CD4-positive, alpha-beta T cell treated with Interleukin-17A for 4 hours (primary cell): ENCODE results near the gene TM2D3.

Experiments used
- DNase-seq: peaks from one replicate; pipeline ENCODE4 v3.0.0-alpha.2; 2020; ENCODE audit warnings: mixed read lengths

The TM2D3 gene, protein sequence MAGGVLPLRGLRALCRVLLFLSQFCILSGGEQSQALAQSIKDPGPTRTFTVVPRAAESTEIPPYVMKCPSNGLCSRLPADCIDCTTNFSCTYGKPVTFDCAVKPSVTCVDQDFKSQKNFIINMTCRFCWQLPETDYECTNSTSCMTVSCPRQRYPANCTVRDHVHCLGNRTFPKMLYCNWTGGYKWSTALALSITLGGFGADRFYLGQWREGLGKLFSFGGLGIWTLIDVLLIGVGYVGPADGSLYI

DNA sequence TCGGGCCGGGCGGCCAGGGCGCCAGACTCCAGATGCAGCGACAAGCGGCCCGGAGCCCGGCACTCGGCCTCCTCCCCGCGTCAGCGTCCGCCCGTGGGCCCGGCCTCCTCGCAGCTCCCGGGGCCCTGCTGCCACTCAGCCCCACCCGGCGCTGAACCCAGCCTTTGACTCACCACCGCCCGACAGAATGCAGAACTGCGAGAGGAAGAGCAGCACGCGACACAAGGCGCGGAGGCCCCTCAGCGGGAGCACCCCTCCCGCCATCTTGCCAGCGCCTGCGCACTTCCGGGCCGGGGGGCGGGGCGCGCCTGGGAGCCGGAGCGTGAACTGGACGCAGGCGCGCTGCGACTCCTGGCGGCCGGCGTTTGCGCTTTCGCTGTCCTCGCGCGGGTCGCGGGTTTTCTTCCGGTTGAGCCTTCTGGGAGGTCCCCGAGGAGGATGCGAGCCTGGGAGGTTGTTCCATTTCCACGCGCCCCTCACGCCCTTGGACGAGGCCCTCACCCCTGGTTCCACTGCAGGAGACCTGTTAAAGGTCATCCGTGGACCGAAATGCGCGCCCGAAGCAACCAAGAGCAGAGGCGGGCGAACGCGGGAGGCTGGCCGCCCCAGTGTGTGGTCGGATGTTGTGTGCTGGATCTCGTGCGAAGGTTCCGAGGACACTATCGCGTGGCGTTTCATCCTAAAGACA is at the start of gene TM2D3:
Gene TM2D3, minus strand, starts transcription at position 284 of the 688 bp plus-strand sequence. Its CDS starts 20 bp downstream, at position 264.
- peak; percentile 97 for DNase-seq

DNA sequence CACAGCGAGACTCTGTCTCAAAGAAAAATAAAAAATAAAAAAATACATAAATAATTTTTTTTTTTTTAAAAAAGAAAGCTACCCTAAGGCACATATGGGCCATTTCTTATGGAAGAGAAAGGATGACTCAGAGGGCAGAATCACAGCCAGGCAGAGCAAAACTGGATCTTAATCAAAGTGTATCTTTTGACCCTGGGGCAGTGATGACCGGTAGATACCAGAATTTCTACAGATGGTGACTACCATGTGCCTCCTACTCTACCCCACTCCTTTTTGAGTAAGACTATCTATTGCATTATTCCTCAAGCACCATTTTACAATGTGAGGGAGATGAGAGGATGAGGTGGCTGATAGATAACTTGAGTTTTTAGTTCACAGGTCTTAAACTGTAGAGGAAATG is 46.1 kb upstream of the TM2D3 start:
- DNase-seq = no peak

DNA sequence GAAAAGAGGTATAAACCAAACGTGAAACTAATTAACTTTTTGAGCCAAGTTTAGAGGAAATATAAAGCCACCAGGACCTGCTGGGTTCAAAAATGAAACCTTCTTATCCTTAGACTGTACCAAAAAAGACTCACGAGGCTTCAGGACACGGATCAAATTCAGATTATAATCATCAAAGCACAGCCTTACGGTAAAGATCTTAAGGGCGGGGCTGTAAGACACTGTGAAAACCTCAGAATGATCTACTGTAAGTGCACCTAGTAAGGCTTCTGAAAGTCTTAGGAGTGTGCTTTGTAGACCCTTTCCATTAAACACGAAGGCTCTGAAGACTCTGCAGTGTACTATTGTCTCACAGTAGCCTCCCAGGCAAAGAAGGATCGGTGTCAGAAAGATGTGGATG is 45.3 kb upstream of the TM2D3 start:
- DNase-seq = no peak

DNA sequence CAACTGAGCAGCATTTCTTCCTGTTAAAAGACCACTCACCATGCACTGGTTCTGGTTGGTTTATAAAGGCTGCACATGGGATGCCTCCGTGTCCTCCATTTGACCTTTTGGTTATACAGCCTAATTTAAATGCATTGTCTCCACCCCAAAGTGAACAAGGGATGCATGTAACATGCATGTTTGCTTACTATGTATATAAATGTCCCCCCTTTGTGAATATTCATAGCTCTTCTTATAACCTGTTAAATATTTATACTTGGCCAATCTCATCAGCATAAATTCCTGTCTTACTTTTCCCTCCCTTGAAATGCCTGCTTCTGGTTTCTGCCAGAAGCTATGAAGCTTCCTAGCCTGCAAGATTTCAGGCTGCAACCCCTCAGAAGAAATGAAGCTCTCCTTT is 44.6 kb upstream of the TM2D3 start:
- DNase-seq = no peak

DNA sequence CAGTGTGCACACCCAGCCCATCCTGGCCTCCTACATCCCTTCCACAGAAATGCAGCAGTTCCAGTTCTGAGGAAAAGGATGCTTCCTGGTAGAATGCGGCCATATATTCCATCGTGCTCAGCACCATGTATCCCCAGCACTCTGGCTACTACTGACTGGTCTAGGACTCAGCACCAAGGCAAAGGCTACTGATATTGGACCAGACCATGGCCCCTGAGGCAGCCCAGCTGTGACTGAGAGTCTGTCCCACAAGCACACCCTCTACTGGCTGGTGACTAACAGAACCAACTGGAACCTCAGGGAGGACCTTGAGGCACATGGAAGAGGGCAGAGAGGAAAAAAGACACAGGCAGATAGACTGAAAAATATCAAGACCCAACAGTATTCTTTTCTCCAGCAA is 42.1 kb upstream of the TM2D3 start:
- no peak for DNase-seq

DNA sequence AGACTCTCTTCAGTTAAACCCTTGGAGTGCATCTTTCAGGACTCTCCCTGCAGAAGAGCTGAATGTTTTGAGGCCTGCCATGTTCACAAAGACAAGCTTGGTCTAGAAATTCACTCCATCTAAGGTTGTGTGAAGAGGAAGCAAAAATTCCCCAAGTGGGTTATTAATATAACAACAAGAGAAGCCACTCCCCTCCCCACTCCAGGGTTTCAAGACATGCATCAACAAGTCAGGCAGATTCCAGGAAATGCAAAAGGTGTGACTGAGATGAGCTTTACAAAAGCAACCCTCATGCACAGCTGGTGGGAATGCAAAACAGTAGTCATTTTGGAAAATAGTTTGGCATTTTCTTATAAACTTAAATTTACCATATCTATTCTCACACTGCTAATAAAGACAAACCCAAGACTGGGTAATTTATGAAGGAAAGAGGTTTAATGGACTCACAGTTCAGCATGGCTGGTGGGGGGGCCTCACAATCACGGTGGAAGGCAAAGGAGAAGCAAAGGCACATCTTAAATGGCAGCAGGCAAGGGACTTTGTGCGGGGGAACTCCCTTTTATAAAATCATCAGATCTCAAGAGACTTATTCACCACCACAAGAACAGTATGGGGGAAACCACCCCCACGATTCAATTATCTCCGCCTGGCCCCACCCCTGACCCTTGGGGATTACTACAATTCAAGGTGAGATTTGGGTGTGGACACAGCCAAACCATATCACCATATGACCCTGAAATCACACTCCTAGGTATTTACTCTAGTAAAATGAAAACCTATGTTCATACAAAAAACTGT is 40.8 kb upstream of the TM2D3 start:
- DNase-seq = no peak

DNA sequence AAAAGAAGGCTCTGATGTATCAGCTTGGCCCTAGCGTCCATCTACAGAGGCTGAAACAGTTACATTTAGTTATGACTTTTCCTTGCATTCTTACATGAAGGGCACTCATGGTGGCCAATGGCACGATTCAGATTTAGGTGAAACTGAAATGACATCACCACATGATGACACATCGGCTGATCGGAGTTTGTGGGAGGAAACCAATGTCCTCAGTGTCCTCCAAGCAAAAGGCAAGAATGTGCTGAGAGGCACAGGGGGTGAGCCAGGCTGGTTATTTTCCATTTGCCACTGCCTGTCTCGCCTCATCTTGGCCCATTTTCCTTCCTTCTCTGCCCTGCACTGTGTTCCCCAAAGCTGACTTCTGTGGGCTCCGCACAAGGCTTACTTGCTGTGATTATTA is 37.7 kb upstream of the TM2D3 start:
- no peak for DNase-seq

DNA sequence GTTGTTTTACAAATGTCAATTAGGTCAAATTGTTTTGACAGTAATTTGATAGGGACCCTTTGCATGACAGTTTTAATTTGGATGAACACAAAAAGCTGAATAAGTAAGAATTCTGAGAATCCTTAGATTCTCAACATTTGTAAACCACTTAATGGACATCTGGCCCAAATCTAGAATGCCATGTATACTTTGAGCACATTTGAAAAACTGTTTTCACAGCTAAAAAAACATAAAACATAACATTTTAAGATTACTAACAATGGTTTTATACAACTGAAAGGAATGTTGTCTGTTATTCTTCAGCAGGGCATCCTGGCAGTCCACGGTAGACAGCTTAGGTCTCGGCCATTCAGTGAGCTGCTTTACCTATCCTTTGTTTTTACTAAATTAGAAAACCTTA is 34.5 kb upstream of the TM2D3 start:
- no peak for DNase-seq

DNA sequence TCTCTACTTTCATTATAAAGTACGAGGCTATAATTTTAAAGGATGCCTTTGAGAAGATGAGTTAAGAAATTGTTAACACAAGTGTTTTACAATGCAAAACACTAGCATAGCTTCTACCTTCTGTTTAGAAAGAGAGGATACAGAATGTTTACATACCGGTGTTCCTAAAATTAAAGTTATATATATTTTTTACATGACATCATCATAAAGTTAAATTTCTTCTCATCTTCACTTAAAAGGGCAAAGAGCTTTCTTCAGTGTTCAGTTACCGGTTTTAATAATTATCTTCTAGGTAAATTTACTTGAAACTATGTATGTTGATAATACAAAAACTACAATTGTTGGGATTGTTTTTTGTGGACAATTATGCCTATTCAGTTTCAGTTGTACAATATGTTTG is 32.7 kb upstream of the TM2D3 start:
- no peak for DNase-seq

DNA sequence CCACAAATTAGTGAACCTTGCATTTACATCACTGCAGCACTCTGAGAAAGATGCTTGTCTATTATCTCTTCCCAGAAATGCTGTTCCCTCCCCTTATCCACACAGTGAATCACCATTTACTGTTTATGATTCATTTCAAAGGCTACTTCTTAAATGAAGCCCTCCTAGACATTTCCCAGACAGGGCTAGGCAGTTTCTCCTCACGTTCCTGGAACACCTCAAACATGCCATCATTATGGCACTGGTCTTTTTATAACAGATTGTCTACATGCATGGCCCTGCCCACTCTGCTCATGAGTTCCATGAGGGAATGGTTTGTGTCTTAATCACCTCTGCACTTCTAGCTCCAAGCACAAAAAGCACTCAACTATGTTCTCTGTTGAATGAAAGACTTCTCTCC is 32.2 kb upstream of the TM2D3 start:
- DNase-seq = no peak

DNA sequence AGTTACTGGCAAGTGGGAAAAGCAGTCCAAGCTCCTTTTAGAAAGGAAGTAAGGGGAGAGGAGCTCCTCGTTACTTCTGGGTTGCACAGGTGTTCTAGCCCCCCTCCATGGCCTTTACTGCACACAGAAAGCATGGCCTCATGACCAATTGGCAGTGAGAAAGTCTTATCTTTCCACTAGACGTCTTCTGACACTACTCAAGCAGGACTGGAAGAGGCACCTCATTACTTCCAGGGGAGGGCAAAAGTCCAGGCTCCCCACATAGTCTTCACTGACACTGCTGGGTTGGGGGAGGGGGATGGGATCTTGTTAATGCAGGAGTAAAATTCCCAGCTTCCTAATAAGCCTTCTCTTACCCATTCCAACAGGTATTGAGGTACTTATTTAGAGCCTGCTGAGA is 27.6 kb upstream of the TM2D3 start:
- no peak for DNase-seq

DNA sequence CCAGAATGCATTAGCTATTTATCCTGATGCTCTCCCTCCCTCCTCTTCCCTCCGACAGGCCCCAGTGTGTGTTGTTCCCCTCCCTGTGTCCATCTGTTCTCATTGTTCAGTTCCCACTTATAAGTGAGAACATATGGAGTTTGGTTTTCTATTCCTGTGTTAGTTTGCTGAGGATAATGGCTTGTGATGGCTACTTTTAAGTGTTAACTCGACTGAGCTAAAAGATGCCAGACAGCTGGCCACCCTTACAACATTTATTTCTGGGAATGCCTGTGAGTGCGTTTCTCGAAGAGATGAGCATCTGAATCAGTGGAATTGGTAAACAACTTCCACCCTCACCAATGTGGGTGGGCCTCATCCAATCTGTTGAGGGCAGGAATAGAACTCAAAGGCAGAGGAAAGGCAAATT is 24.7 kb upstream of the TM2D3 start:
- no peak for DNase-seq

DNA sequence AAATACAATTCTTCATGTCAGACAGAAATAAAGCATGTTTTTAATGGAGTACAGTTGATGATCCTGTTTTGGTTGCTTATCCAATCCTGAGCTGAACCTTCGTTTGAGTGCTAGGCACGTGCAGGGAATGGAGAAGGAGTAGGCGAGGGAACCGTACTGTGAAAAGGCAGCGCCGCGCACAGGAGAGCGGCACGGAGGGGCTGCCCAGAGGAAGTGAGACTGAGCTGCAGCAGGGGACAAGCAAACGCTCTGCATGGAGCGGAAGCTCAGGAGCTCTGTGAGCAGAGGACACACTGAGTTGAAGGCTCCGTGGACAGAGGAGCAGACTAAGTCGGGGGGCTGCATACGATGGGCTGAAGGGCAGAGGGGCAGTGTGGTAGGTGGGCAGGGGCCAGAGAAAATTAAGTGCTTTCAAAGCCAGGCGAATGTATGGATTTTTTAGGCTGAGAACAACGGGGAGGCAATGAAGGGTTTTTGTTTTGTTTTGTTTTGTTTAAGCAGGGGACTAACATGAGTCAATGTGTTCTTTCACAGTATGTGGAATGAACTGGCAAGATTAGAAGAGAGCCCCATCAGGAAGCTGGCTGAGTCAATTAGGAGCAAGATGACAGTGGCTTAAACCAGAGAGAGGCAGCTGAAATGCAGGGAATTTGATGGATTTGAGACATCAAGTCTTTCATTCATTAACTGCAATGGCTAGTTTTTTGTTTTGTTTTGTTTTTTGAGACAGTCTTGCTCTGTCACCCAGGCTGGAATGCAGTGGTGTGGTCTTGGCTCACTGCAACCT is 23.8 kb upstream of the TM2D3 start:
- DNase-seq = no peak

DNA sequence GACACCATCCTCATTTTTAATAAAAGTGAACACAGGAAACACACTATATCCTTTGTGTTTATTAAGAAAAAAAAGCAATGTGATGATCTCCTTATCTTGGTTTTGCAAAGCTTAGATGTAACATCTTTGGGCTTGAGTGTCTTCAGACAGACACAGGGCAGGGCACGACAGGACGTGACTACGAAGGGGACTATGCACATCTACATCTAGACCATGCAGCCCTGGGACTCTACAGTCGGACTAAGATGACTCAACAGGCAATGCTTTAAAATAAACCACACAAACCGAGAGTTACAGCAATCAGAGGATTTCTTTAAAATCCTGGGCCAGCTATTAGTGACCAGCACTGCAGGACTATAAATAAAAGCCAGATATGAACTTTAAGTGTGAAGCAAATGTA is 22.8 kb upstream of the TM2D3 start:
- no peak for DNase-seq

DNA sequence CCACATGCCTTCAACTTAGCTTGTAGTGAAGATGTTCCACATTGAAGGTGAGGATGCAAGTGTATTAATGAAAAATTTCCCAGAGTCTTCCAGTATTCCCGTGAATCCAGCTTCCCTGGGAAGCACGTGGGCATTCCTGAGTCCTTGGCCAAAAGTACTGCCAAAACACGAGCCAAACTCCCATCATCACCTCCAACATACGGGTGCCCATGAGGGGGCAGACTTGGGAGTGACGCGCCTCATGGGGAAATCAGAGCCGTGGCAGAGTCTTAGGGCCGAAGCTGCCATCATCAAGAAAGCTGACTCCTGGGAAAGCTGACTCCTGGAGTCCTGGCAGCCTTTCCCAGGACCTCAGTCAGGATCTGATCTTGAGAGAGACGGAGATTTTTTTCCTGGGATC is 20.1 kb upstream of the TM2D3 start:
- no peak for DNase-seq

DNA sequence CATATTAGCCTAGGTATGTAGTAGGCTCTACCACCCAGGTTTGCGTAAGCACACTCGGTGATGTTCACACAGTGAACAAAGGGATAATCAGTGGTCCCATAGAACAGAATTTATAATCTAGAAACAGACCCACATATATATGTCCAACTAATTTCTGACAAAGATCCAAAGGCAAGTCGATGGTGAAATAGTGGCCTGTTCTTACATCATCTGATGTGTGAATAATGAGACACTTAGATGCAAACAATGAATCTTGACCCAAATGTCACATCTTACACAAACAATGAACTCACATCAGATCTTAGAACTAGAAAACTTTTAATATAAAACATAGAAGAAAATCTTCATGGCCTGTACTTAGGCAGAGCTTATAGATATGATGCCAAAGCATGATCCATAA is 17.6 kb upstream of the TM2D3 start:
- DNase-seq = no peak

DNA sequence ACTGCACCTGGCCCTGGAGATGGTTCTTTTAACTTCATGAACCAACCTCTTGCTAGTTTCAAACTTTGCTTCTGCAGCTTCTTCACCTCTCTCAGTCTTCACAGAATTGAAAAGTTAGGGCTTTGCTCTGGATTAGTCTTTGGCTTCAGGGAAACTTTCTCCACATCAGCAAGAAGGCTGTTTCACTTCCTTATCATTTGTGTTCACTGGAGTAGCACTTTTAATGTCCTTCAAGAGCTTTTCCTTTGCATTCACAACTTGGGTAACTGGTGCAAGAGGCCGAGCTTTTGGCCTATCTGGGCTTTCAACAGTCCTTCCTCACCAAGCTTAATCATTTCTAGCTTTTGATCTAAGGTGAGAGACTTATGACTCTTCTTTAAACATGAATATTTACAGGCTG is 15.7 kb upstream of the TM2D3 start:
- no peak for DNase-seq

DNA sequence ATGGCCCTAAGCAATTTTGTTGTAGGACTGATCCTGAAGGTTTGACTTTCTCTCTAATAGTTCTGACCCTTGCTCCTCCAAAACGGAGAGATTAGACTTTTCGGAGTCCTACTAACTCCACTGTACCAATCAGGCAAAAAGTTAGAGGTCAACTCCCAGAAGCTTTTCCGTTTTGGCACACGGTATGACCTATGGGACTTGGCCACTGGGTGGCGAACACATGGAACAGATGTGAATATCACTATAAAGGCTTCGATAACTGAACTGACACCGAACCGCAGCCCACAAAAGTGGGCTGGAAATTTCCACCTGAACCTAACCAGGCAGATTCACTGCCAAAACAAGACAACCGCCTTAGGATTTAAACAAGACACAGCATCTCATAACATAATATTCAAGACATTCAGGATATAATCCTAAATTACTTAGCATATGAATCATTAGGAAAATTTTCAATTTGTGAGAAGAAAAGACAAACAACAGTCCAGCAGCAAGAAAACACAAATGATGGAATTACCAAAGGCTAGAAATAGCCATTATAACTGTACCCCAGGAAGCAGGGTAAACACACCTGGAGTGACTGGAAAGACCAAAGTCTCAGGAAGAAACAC is 12.2 kb upstream of the TM2D3 start:
- DNase-seq = no peak

DNA sequence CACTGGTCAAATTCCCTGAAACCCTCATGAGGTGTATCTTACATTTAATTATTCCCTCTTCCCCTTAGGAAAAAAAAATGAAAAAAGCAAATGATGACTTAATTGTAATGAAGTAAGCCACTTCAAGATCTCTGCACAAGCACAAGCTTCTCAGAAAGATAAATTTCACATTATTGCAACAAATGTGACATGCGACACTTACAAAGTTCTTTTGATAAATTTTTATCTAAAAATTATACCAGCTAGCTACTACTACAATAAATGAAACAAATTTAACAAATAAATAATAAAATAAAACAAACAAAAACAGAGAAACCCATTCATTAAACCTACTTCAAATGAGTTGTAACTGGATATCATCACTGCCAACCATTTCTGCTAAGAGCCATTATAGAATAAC is 10.0 kb upstream of the TM2D3 start:
- no peak for DNase-seq

DNA sequence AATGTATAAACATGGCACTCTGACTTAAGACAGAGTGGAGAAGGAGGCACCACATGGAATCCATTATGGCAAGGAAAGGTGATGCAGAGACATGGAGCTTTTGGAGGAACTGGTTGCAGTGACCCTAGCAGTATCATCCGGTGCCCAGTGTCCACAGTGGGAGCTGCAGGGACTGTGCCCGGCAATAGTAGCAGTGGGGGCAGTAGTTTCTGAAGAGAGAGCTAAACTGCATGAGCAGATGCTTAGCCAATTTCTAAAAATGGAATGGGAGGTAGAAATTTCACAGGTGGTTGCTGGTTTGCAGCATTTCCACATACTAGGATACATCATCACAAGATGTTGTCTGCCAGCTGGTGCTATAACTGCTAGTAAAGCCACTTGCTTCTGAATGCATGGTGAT is 7.8 kb upstream of the TM2D3 start:
- no peak for DNase-seq

DNA sequence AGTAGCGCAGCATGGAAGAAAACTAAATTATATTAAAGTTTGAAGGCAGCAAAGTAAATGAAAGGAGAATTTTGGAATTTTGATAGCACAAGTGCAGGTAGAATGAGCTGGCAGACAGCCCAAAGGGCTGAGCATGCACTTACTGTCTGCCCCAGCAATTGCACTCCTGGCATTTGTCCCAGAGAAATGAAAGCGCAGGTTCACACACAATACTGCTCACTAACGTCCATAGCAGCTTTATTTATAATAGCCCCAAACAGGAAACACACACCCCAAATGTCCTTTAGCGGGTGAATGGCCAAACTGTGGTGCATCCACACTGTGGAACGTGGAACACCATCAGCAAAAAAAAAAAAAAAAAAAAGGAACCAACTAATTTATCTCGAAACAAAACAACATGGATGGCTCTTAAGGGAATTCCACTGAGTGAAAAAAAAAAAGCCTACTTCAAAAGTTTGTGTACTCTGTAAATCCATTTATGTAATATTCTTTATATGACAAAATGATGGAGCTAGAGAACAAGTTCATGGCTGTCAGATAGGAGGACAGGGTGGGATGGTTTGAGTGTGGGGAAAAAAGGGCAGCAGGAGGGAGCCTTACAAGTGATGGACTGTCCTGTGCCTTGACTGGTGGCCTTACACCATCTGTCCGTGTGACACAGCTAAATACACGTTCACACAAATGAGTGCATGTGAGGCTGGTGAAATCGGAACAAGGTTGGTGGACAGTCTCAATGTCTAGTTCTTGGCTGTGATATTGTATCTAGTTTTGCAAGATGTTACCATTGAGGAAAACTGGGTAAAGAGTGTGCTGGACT is 6.0 kb upstream of the TM2D3 start:
- DNase-seq = no peak

DNA sequence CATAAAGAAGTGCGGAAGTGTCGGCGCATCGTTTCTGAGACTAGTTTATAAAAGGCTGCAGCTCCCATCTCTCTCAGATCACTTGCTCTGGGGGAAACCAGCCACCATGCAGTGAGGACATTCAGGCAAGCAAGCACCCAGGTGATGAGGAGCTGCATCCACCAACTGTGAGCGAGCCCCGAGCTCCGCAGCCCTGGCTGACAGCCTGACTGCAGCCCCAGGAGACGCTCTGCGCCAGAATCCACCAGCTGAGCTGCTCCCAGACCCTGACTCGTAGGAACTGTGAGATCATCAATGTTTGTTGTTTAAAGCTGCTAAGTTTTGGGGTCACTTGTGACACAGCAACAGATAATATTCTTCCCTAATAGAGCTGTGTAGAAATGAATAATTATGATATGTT is 5.0 kb upstream of the TM2D3 start:
- no peak for DNase-seq
